ENCODE data around the gene PIK3CD.

DNA sequence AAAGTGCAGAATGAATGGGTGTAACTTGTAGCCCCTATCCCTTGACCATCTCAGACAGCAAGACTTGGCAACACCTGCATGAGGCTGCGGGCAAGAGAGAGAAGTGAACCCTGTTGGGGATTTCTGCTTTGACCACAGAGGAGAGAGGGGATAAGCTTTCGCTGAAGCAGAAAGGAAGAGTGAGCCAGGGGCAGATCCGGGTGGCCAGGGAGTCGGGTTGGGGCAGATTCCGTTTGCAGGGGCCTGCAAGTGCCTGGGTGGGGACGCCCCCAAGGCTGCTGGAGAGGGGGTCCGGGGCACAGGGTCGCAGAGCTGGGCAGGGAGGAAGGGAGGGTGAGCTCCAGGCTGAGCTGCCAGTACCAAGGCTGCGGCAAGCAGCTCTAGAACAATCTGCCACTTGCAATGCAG is 25.3 kb upstream of the PIK3CD start:
- TF ChIP-seq, protein P1, sequence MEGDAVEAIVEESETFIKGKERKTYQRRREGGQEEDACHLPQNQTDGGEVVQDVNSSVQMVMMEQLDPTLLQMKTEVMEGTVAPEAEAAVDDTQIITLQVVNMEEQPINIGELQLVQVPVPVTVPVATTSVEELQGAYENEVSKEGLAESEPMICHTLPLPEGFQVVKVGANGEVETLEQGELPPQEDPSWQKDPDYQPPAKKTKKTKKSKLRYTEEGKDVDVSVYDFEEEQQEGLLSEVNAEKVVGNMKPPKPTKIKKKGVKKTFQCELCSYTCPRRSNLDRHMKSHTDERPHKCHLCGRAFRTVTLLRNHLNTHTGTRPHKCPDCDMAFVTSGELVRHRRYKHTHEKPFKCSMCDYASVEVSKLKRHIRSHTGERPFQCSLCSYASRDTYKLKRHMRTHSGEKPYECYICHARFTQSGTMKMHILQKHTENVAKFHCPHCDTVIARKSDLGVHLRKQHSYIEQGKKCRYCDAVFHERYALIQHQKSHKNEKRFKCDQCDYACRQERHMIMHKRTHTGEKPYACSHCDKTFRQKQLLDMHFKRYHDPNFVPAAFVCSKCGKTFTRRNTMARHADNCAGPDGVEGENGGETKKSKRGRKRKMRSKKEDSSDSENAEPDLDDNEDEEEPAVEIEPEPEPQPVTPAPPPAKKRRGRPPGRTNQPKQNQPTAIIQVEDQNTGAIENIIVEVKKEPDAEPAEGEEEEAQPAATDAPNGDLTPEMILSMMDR (IDR thresholded peaks at IDR 0.05), result no peak
- TF ChIP-seq, protein P2, sequence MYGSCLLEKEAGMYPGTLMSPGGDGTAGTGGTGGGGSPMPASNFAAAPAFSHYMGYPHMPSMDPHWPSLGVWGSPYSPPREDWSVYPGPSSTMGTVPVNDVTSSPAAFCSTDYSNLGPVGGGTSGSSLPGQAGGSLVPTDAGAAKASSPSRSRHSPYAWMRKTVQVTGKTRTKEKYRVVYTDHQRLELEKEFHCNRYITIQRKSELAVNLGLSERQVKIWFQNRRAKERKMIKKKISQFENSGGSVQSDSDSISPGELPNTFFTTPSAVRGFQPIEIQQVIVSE (CRISPR knock-in tag; IDR thresholded peaks at IDR 0.05; ENCODE audit: borderline replicate concordance), result no peak
- TF ChIP-seq JUN (CRISPR knock-in tag; IDR thresholded peaks at IDR 0.05) (no peak), ETV6 (CRISPR knock-in tag; IDR thresholded peaks at IDR 0.05) (no peak)
- TF ChIP-seq, protein P3, sequence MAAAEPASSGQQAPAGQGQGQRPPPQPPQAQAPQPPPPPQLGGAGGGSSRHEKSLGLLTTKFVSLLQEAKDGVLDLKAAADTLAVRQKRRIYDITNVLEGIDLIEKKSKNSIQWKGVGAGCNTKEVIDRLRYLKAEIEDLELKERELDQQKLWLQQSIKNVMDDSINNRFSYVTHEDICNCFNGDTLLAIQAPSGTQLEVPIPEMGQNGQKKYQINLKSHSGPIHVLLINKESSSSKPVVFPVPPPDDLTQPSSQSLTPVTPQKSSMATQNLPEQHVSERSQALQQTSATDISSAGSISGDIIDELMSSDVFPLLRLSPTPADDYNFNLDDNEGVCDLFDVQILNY (CRISPR knock-in tag; IDR thresholded peaks at IDR 0.05), result no peak
- TF ChIP-seq, protein P4, sequence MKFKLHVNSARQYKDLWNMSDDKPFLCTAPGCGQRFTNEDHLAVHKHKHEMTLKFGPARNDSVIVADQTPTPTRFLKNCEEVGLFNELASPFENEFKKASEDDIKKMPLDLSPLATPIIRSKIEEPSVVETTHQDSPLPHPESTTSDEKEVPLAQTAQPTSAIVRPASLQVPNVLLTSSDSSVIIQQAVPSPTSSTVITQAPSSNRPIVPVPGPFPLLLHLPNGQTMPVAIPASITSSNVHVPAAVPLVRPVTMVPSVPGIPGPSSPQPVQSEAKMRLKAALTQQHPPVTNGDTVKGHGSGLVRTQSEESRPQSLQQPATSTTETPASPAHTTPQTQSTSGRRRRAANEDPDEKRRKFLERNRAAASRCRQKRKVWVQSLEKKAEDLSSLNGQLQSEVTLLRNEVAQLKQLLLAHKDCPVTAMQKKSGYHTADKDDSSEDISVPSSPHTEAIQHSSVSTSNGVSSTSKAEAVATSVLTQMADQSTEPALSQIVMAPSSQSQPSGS (CRISPR knock-in tag; IDR thresholded peaks at IDR 0.05; ENCODE audit: borderline replicate concordance, low read depth), result no peak
- TF ChIP-seq, protein P5, sequence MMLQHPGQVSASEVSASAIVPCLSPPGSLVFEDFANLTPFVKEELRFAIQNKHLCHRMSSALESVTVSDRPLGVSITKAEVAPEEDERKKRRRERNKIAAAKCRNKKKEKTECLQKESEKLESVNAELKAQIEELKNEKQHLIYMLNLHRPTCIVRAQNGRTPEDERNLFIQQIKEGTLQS (CRISPR knock-in tag; conservative IDR thresholded peaks at IDR 0.05), result no peak
